Gastrocnemius medialis (tissue), 4 donors: Measurements from ENCODE around the gene IQCE. TPM values are rescaled to one million over a fixed set of nuclear protein-coding genes. Genes with fewer than 3 reads are reported as not detected.

ENCODE experiments used
- ATAC-seq, 2 donors: fragments of 150-250 bp; one replicate each; pipeline ENCODE4 v1.9.1; 2016
- DNase-seq, 2 donors: peaks; one replicate each; pipeline ENCODE4 v3.0.0-alpha.2; 2019
- H3K27ac ChIP-seq, 4 donors: fragments of 200-600 bp; sonication (generic); 1 replicate in 1 of 4; 2 replicates in 3 of 4; pipeline ENCODE4 v1.5.1; 2016 to 2018; ENCODE audit warnings: mild to moderate bottlenecking in 2 of 4, moderate library complexity in 1 of 4
- H3K27me3 ChIP-seq, 3 donors: fragments of 200-600 bp; sonication (generic) in 2 of 3; 1 replicate in 1 of 3; 2 replicates in 2 of 3; pipeline versions ENCODE4 v1.5.1 to v1.6.0; 2016 to 2019; ENCODE audit warnings: mild to moderate bottlenecking in 1 of 3, moderate library complexity in 1 of 3
- H3K36me3 ChIP-seq, 2 donors: fragments of 200-600 bp; sonication (generic) in 1 of 2; one replicate each; pipeline ENCODE4 v1.5.1; 2017 to 2018
- H3K4me1 ChIP-seq, 2 donors: fragments of 200-600 bp; sonication (generic) in 1 of 2; one replicate each; pipeline ENCODE4 v1.5.1; 2016 to 2017; ENCODE audit warnings: mild to moderate bottlenecking in 2 of 2
- H3K4me3 ChIP-seq, 4 donors: fragments of 200-600 bp; sonication (generic) in 3 of 4; 1 replicate in 1 of 4; 2 replicates in 3 of 4; pipeline ENCODE4 v1.5.1; 2016 to 2019; ENCODE audit warnings: mild to moderate bottlenecking in 2 of 4
- H3K9me3 ChIP-seq, 3 donors: fragments of 200-600 bp; sonication (generic) in 2 of 3; 1 replicate in 1 of 3; 2 replicates in 2 of 3; pipeline ENCODE4 v1.5.1; 2016 to 2019
- POLR2A ChIP-seq, 2 donors: fragments of 450-650 bp; IDR thresholded peaks; one replicate each; pipeline ENCODE4 v1.6.1; 2017; ENCODE audit warnings: antibody characterized with exemption in 2 of 2, mild to moderate bottlenecking in 2 of 2, moderate library complexity in 2 of 2
- in situ Hi-C, 4 donors: fragments of 200-750 bp; cut with MboI; loops; one replicate each; pipeline versions ENCODE4 v1.15.0 to v1.8.0; 2017; ENCODE audit warnings: low sequenced_read_pairs in 4 of 4
- intact Hi-C: fragments of 100-400 bp; cut with DNase I; formaldehyde crosslinking; loops from one replicate; pipeline ENCODE4 v1.15.1; 2023; ENCODE audit warnings: low total_unique reads
- total RNA-seq, 4 donors: library from RNA; depleted of rRNA; stranded (reverse); fragments of >200 nt; gene quantifications; one replicate each; pipeline versions ENCODE4 v1.1.0 to v1.2.3, GENCODE V29; 2016
- TF ChIP-seq, protein P1 (sequence below), 5 experiments: fragments of 450-650 bp in 3 of 5; fragments of 200-600 bp in 2 of 5; sonication (generic) in 2 of 5; IDR thresholded peaks in 4 of 5; conservative IDR thresholded peaks in 1 of 5; 1 replicate in 4 of 5; 2 replicates in 1 of 5; pipeline ENCODE4 v1.5.1; 2016 to 2019; ENCODE audit warnings: antibody characterized with exemption in 5 of 5, mild to moderate bottlenecking in 3 of 5, moderate library complexity in 3 of 5

The IQCE gene
- total RNA-seq, 4 donors from 2014 or later = 6.3 to 11.5 (median 8.8) TPM

DNA sequence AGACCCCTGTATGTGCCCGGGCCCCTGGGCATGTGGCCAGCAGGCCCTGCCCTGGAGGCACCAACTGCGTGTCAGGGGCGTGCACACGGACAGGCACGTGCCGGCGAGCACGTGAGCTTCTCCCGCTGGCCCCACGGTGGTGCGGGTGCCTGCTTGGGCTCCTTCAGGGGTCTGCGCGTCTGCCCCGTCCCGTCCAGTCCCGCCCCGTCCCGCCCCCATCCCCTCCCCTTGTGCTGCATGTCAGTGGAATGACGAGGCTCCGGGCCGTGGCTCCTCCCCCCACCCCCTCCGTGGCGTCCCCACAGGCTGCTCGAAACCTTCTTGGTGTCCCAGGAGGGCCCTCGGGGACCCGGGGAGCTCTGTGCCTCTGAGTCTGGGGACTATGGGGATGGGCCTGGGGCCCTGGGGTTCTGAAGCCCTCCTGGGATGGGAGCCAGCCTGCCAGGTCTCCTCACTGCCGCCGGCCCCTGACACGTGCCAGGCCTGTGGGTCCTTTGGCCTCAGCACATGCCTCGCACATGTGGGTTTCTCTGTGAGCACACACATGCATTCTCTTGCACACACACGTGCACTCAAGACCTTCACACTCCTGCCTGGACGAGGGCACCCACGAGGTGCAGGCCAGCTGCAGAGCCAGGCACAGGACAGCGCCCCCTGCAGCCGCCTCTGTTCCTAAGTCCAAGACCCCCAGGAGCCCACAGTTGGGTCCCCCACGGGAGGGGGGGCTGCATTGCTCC is 101.7 kb downstream of the IQCE start:
- in situ Hi-C loops = no loop called here
- no peak for DNase-seq
- Histone ChIP-seq H3K4me3 (no peak overlapping the region), H3K9me3 (no peaks in the 10 kb centered on the region), H3K36me3 (peaks cover 0 to 6% of the 10 kb centered on the region in 2 donors), H3K27ac (no peak overlapping the region), H3K4me1 (peaks cover 16 to 24% of the 10 kb centered on the region in 2 donors), H3K27me3 (peaks cover 0 to 4% (median 3%) of the 10 kb centered on the region in 3 donors)
- no peak for ATAC-seq
- intact Hi-C loops = no loop called here
- no peak for TF ChIP-seq POLR2A (IDR thresholded peaks at IDR 0.05)
- TF ChIP-seq, protein P1, sequence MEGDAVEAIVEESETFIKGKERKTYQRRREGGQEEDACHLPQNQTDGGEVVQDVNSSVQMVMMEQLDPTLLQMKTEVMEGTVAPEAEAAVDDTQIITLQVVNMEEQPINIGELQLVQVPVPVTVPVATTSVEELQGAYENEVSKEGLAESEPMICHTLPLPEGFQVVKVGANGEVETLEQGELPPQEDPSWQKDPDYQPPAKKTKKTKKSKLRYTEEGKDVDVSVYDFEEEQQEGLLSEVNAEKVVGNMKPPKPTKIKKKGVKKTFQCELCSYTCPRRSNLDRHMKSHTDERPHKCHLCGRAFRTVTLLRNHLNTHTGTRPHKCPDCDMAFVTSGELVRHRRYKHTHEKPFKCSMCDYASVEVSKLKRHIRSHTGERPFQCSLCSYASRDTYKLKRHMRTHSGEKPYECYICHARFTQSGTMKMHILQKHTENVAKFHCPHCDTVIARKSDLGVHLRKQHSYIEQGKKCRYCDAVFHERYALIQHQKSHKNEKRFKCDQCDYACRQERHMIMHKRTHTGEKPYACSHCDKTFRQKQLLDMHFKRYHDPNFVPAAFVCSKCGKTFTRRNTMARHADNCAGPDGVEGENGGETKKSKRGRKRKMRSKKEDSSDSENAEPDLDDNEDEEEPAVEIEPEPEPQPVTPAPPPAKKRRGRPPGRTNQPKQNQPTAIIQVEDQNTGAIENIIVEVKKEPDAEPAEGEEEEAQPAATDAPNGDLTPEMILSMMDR (IDR thresholded peaks at IDR 0.05 in 4 of 5, conservative IDR thresholded peaks at IDR 0.05 in 1 of 5) = no peak

DNA sequence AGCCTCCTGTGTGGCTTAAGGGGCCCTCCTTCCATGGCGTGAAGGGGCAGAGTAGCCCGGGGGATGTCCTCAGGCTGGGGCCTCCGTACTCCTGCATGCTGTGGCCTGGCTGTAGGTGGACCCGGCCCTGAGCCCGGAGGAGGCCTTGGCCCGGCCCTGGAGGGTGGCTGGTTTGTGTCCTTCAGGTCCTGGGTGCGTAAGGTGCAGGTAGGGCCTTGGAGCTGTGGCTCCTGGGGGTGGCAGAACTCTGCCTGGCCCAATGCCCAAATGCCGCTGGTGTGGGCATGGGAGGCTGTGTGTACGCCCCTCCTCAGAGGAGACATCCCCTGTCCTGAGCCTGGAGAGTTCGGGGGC is 102.3 kb downstream of the IQCE start:
- ATAC-seq (no peak), DNase-seq (no peak)
- H3K27me3 ChIP-seq = peaks cover 0 to 9% (median 8%) of the 10 kb centered on the region in 3 donors
- no peaks in the 10 kb centered on the region for H3K9me3 ChIP-seq
- H3K4me1 ChIP-seq = peaks cover 16 to 24% of the 10 kb centered on the region in 2 donors
- no peak overlapping the region for H3K27ac ChIP-seq
- peaks cover 0 to 6% of the 10 kb centered on the region in 2 donors for H3K36me3 ChIP-seq
- no peak for TF ChIP-seq POLR2A (IDR thresholded peaks at IDR 0.05)
- TF ChIP-seq, protein P1 (IDR thresholded peaks at IDR 0.05 in 4 of 5, conservative IDR thresholded peaks at IDR 0.05 in 1 of 5) = no peak
- intact Hi-C loops (no loop called here), in situ Hi-C loops (no loop called here)
- no peak overlapping the region for H3K4me3 ChIP-seq

DNA sequence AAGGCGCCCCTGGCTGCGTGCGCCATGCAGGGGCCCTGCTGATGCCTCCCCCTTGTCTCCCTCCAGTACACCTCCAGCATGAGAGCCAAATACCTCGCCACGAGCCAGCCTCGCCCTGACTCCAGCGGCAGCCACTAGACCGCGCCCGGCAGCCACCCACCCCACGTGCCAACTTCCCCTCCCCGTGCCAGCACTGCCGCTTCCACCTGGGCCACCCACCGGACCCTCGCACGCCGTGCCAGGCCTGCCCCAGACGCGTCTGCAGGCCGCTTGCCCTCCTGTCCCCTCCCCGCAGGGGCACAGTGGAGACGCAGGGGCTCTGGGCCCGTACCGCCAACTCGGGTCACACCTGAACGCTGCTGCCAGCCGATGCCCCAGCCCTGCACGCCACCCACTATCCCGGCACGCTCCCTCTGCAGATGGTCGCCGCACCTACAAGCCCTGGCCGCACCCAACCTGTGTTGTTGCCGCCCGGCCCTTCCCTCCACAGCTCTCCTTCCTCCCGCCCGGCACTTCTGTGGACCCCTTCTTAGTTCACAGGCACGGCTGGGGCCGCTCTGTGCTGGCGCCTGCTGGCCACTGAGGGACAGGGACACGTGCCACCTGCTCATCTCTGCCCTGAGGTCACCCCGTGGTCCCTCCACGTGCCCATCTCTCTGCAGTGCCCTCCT is 103.0 kb downstream of the IQCE start:
- intact Hi-C loops (no loop called here), in situ Hi-C loops (no loop called here)
- Histone ChIP-seq H3K4me3 (no peak overlapping the region), H3K36me3 (peaks cover 0 to 6% of the 10 kb centered on the region in 2 donors), H3K27me3 (peaks cover 0 to 15% (median 14%) of the 10 kb centered on the region in 3 donors), H3K9me3 (no peaks in the 10 kb centered on the region), H3K4me1 (peaks cover 16 to 24% of the 10 kb centered on the region in 2 donors), H3K27ac (no peak overlapping the region)
- no peak for DNase-seq
- ATAC-seq = no peak
- TF ChIP-seq POLR2A (IDR thresholded peaks at IDR 0.05) = no peak
- TF ChIP-seq, protein P1 (IDR thresholded peaks at IDR 0.05 in 4 of 5, conservative IDR thresholded peaks at IDR 0.05 in 1 of 5) = no peak

DNA sequence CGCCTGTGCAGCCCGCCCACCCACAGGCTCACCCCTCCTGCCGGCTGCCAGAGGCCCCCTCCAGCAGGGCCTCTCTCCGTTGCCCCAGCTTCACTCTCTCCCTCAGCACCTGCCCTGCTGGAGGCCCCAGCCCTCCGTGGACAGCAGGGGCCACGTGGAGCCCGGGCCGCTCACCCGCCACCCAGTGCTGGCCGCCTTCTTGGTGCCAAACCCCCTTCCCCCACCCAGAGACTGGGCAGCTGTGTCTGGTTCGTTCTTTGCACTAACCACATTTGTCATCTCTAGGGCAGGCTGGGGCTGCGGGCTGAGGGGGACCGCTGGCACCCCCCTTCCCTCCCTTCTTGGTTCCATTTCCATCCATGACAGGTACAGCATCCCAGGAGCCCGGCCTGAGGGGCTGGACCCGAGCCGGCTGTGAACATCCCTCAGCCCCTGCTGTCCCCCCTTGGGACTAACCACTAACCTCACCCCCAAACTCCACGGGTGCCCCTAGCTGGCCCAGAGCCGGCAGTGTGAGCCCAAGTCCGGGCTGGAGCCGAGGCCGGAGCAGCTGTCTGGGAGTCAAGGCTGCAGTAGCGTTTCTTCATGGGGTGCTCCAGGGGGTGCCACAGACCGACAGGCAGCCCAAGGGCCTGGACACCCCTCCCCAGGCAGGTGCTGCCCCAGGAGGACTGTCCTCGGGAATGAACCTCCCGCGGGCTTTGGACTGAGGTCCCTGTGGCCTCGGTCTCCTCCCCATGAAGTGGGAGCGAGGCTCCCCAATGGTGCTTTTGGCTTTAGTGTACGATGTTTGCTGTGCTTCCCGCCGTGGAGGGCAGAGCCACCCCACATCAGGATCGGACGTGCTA is 103.7 kb downstream of the IQCE start:
- DNase-seq (no peak), ATAC-seq (peak in 1 of 2 donors; percentile 12)
- peaks cover 4 to 20% (median 20%) of the 10 kb centered on the region in 3 donors for H3K27me3 ChIP-seq
- in situ Hi-C loops (no loop called here), intact Hi-C loops (no loop called here)
- peaks cover 0 to 6% of the 10 kb centered on the region in 2 donors for H3K36me3 ChIP-seq
- H3K4me3 ChIP-seq = no peak overlapping the region
- no peak overlapping the region for H3K27ac ChIP-seq
- TF ChIP-seq POLR2A (IDR thresholded peaks at IDR 0.05) = no peak
- TF ChIP-seq, protein P1 (IDR thresholded peaks at IDR 0.05 in 4 of 5, conservative IDR thresholded peaks at IDR 0.05 in 1 of 5) = no peak
- no peaks in the 10 kb centered on the region for H3K9me3 ChIP-seq
- peaks cover 16 to 24% of the 10 kb centered on the region in 2 donors for H3K4me1 ChIP-seq
